IPS-NIHi7 (cell line): ENCODE measurements around the gene SREBF2.
A peak's percentile ranks its signal among the peaks of the same experiment; 100 is the strongest.

Source experiments
- DNase-seq: peaks from one replicate; pipeline ENCODE4 v3.0.0; 2012; ENCODE audit warnings: mixed read lengths; ENCODE audit errors: extremely low spot score

The SREBF2 gene

DNA sequence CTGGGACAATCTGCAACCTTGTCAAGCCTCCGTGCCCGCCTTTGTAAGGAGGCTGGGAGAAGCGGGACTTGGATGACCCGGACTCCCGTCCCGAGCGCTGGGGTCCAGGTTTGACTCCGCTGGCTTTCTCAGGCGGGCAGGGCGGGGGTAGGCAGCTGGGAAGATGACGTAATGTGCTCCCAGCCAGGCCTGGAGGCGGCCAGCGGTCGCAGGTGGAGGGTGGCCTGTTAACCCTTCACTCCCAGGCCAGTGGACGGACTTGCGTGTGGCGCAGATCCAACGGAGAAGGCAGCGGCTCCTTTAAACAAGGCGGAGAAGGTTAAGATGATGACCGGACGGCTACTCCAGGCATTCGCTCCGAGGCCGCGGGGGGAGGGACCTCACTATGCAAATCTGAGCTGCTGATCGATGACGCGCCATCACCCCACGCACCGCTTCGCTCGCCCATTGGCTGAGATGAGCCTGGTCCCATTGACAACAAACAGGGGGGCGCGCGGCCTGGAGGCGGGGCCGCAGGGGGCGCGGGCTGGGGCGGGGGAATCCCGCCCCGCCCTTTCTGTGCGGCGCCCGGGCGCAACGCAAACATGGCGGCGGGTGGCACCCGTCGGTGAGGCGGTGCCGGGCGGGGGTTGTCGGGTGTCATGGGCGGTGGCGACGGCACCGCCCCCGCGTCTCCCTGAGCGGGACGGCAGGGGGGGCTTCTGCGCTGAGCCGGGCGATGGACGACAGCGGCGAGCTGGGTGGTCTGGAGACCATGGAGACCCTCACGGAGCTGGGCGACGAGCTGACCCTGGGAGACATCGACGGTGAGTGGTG, at the start of gene SREBF2:
Gene SREBF2, plus strand, starts transcription at position 553 of the 816 bp plus-strand sequence. Its CDS starts 166 bp downstream, at position 719.
- DNase-seq = peak; percentile 99

GRCh38 chr22:41787331-41787730, 45.6 kb upstream of the SREBF2 start:
- no peak for DNase-seq

DNA sequence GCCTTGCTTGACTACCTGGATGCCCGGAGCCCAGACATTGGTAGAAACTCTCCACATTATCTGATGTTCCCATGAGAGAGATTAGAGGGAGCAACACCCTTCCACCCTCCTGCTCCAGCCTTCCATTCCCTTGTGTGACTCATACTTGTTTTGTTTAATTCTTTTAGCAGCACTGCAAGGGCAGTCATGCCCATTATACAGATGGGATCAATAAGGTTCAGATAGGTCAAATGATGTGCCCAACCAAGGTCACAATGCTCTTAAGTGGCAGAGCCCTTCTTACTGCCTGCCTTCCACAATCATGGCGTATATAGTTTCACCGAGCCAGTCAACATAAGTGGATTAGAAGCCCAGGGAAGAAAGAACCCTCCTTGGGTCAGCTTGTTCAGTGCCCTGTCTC, 39.0 kb upstream of the SREBF2 start:
- no peak for DNase-seq

GRCh38 chr22:41798736-41799135, 34.2 kb upstream of the SREBF2 start:
- DNase-seq = no peak

DNA sequence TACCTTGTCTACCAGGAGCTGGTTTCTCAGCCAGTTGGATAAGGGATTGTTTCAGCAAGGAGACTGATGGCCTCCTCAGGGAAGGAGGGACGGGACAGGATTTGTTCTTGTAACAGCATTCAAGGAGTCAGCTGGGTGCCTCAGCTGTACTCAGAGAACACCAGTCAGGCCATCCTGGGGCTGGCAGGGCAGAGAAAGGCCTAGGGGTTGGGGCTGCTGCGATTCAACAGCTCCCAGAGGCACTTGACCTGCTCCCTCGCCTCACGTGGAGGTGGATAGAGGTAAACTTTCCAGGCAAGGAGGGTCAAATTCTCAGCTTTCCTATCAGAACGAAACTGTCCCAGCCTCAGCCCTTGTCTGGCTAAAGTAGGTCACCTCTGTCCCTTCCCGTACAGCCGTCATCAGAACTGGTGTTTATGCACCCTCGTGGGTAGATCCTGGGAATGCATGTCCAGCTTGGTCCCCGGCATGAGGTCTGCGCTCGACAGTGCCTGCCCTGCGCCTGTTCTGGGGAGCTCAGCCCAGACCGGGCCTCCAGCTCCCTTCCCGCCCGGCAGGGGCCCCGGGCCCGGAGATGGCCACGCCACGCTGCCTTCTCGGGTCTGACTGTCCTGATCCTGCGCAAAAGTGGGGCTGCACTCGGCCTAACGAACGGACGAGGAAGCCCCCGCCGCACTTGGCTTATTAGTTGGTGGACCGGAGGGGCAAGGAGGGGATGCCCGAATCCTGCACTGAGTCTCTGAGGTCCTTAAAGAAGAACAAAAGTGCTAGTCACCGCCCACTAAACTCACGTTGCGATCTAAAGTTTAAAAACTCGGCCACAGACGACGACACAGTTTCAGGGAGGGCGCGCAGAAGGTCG, 33.2 kb upstream of the SREBF2 start:
- DNase-seq = peak; percentile 63

DNA sequence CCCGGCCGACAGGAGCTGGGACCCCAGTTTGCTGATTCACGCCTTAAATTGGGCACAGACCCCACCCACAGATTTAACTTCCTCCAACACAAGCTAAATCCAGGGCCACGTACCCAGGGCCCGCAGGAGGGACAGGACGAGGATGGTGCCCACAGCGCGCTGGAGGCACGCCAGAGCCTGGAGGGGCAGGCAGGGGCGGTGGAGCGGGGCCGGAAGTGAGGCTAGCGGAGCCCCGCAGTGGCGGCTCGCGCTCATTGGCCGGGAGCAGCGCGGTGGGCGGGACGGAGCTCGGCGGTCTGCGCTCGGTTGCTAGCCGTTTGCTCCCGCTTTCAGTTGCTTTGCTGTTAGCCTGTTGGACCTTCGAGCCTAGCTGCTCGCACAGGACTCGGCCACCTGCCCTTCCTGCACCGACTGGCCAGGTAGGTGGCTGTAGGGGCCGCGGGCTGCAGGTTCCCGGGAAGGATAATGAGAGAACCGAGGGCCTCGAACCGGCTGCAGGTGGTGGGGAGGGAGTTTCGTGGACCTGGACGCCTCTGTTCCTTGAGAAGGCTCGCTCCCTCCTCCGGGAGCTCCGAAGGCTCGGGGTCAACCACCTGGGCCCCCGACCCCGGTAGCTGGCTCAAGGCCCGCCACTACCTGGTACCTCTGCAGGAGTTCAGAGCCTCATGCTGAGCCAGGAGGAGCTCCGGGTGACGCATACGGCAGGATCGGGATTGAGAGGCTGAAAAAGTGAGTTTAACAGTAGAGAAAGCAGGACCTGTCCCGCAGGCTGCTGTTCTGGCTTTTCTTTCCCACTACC, 32.4 kb upstream of the SREBF2 start, which contains the start of gene CCDC134:
Gene CCDC134, plus strand, starts transcription at position 332 of the 799 bp plus-strand sequence. CDS start 8,212 bp downstream, outside the sequence.
- peak; percentile 99 for DNase-seq

DNA sequence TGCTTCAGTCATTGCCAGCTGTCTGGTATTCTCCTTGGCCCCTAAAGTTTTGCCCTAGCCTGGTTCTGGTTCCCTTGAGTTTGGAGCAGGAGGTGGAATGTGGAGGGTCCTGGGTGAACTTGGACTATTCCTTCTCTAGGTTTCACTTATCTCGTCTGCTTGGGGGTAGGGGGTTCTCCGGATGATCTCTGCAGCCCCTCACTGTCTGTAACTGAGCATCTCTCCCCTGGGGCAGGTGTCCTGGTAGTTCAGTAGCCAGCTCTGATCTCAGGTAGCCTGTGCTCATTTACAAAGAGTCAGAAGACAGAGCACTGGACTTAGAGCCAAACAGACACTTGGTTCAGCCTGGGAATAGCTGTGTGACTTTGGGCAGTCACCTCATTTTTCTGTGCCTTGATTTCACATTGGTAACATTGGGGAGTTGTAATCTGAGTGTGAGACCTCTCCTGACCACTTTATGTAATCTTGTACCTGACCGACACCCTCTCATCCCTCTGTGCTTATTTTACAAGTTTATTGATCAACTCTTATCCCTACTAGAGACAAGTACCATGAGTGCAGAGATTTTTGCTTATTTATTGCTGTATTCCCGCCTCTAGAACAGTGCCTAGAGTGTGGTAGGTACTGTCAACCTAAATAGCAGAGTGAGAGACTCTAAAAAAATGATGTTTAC, 31.6 kb upstream of the SREBF2 start:
- DNase-seq = no peak

DNA sequence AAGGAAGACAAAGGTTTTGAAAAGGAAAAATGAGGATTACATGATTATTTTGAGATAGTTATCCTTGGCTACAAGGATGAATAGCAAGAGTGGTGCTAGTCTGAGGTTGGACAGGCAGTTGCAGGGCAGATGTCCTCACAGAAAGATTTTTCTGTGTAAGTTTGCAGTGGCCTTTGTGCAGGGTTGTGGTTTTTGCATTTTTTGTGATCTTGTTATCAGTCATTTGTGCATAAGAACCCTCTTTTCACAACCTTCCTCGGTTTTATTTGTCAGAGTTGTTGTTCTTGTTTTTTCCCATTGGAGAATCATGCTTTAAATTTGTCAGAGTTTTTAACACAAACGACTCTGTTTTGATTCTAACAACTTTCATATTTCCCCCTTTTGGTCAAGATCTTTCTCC, 31.0 kb upstream of the SREBF2 start:
- no peak for DNase-seq

DNA sequence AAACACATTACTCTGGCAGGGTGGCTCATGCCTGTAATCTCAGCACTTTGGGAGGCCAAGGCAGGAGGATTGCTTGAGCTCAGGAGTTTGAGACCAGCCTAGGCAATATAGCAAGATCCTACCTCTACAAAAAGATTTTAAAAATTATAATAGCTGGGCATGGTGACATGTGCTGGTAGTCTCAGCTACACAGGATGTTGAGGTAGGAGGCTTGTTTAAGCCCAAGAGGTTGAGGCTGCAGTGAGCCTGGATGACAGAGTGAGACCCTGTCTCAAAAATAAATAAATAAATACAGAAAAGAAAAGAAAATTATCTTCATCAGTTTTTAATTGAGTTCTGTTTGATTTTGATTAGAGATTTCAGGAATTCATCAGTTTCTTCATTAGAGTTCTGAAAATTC, 27.3 kb upstream of the SREBF2 start:
- DNase-seq = no peak

GRCh38 chr22:41808400-41808799, 24.5 kb upstream of the SREBF2 start:
- DNase-seq = no peak

- no peak for DNase-seq
Measured at GRCh38 chr22:41810022-41810421, 22.9 kb upstream of the SREBF2 start.

- DNase-seq = no peak
Measured at GRCh38 chr22:41812805-41813545, 19.9 kb upstream of the SREBF2 start.

- DNase-seq = no peak
Measured at GRCh38 chr22:41813726-41814410, 19.0 kb upstream of the SREBF2 start.

- no peak for DNase-seq
Measured at GRCh38 chr22:41815716-41816115, 17.2 kb upstream of the SREBF2 start.

DNA sequence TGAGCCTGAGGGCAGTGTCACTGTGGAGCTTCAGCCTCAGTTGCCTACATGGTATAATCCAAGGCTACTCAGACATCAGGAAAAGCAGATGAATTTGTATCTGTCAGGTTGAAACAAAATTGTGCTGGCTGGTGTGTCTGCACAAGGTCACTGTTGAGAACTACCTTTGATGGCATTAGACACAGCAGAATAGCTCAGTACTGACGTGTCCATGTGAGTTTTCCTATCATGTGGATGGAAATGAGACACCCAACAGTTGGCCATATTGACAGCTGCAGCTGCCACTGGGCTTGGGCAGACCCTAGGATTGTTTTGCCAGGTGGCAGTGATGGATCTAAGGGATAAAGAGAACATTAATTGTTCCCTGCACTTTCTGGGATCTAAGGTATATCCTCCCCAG, 16.7 kb upstream of the SREBF2 start:
- no peak for DNase-seq

DNA sequence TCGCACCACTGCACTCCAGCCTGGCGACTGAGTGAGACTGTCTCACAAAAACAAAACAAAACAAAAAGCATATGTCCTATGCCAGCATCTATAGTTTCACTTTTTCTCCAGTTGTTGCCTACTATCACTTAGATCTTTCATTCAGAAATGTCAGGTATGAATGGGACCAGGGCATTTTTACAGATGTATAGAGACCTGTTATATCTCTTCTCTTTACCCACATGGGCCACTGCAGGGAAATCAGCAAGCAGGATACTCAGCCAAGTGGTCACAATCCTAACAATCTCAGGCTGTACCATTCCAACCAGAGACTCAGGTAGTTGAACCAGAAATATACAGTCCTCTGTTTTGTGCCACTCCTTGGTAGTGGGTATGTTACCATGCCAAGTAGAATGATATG, 16.0 kb upstream of the SREBF2 start:
- no peak for DNase-seq

GRCh38 chr22:41818011-41818410, 14.9 kb upstream of the SREBF2 start:
- no peak for DNase-seq

- DNase-seq = no peak
Measured at GRCh38 chr22:41818596-41818995, 14.3 kb upstream of the SREBF2 start.

DNA sequence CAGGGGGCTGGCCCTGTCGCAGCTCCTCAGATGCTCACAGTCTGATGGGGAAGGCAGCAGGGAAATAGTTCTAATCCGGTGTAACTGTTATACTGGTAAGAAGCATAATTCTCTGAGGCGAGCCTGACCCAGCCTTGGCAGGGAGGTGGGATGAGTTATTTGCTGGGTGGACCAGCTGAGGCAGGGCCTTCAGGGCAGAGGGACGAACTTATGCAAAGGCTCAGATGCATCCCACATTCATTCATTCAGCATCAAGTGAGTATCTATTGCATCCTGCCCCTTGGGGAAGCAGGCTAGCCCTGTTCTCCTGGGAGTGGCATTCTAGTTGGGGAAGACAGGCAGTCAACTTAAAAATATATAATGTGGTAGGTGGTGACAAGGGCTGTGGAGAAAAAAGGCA, 13.6 kb upstream of the SREBF2 start:
- no peak for DNase-seq

DNA sequence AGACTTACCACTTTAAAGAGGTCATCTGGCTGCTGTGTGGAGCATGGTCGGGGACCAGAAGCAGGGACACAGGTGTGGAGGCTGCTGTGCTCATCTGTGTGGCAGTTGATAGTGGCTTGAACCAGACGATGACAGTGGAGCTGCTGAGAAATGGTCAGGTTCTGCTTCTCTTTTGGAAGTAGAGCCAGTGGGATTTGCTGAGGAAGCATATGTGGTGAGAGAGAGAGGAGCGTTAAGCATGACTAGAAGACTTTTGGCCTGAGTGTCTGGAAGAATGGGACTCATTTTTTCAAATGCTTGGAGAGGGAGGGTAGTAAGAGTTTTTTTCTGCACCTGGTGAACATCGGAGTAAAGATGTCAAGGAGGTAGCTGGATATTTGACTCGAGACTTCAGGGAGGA, 12.5 kb upstream of the SREBF2 start:
- DNase-seq = no peak
